Epithelial cell of umbilical artery (primary cell): ENCODE data around the gene SAP130. TPM values are rescaled to one million over a fixed set of nuclear protein-coding genes. Genes with fewer than 3 reads are reported as not detected.

Experiments
- total RNA-seq: library from RNA; depleted of rRNA; stranded (reverse); fragments of >200 nt; gene quantifications from 2 replicates; pipeline ENCODE4 v1.2.3, GENCODE V29; 2014

Gene SAP130
- total RNA-seq = 2.6 and 7.0 TPM in 2 replicates

DNA sequence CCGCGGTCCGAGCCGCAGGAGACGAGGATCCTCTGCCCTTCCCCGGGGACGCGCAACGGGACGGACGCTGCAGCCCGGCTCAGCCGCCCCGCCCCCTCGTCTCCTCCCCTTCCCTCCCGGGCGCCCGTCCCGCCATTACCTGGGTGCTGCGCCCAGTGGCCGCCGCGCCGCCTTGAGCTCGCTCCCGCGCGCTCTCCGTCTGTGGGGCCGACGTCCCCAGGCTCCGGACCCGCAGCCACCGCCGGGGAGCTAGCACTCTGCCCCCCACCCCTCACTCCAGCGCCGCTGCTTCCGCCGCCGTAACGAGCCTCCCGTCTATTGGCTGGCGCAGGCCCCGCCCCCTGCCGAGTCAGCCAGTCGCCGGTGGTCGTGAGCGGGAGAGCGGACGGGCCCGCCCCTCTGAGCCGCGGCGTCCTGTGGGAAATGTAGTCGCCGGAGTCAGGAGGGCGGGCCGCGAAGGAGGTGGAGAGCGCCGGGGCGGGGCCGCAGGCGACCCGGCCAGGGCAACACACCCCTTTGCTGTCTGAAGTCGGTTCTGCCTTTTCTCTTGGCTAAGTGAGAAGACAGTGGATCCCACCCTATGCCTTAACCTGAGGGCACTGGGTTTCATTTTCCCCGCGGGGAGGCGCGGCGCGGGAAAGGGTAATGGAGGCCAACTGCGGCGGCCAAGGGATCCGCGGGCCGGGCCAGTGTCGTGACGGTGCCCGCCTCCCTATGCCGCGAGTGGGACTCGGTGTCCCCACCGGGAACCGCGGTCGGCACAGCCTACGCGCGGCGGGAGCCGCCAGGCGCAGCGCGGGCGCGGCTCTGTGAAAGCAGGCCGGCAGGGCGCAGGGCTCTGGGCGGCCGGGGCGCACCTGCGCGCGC lies at the start of gene SAP130:
TSS of gene SAP130 (minus strand) at position 259 of the 867 bp plus-strand sequence. CDS start 1,767 bp downstream, outside the sequence.

Other genes with a start within 250 kb of the SAP130 start
- 22.4 and 34.3 TPM in 2 replicates for gene WDR33, start 216.9 kb downstream of the SAP130 start, total RNA-seq
- gene POLR2D, start 169.9 kb downstream of the SAP130 start, total RNA-seq = 30.2 and 34.3 TPM in 2 replicates
- 16.9 and 18.1 TPM in 2 replicates for gene AMMECR1L, start 142.1 kb downstream of the SAP130 start, total RNA-seq
- 73.1 and 84.2 TPM in 2 replicates for gene UGGT1, start 63.1 kb upstream of the SAP130 start, total RNA-seq